HepG2 (cell line): ENCODE results near the gene ACOXL. TPM values are rescaled to one million over a fixed set of nuclear protein-coding genes. Genes with fewer than 3 reads are reported as not detected.

ENCODE experiments used
- AGO2 ChIP-seq: fragments of 200-400 bp; formaldehyde crosslinking; optimal IDR thresholded peaks from 2 replicates; pipeline ENCODE3; 2017; ENCODE audit warnings: mild to moderate bottlenecking, low read depth, low read length, moderate library complexity
- AHR ChIP-seq: IDR thresholded peaks from 2 replicates; pipeline ENCODE4 v1.6.1; 2018; ENCODE audit warnings: missing genetic modification reagents, missing compliant biosample characterization
- CREB3 ChIP-seq: sonication (generic); formaldehyde crosslinking; IDR thresholded peaks from 2 replicates; pipeline ENCODE4 v1.5.0; 2020; ENCODE audit warnings: missing genetic modification reagents
- IKZF1 ChIP-seq: fragments of 450-650 bp; IDR thresholded peaks from 2 replicates; pipeline ENCODE4 v1.7.1; 2016
- IRF1 ChIP-seq: sonication (generic); formaldehyde crosslinking; IDR thresholded peaks from 2 replicates; pipeline ENCODE4 v1.4.0; 2020; ENCODE audit warnings: low read depth, mild to moderate bottlenecking, missing genetic modification reagents
- KLF11 ChIP-seq: IDR thresholded peaks from 2 replicates; pipeline ENCODE4 v1.6.1; 2016; ENCODE audit warnings: missing compliant biosample characterization
- POLR2AphosphoS2 ChIP-seq: IDR thresholded peaks from 2 replicates; pipeline ENCODE4 v1.6.1; 2011; ENCODE audit warnings: low read depth, low read length, improper control_type of control experiment
- PREB ChIP-seq: sonication (generic); formaldehyde crosslinking; IDR thresholded peaks from 2 replicates; pipeline ENCODE4 v1.4.0; 2020; ENCODE audit warnings: missing genetic modification reagents
- REST ChIP-seq, 2 experiments: IDR thresholded peaks; 2 replicates each; pipeline ENCODE4 v1.6.1; 2011 to 2012; ENCODE audit warnings: low read length in 2 of 2, borderline replicate concordance in 1 of 2, low read depth in 1 of 2, mild to moderate bottlenecking in 1 of 2, moderate library complexity in 1 of 2
- SALL2 ChIP-seq: sonication (generic); formaldehyde crosslinking; IDR thresholded peaks from 2 replicates; pipeline ENCODE4 v1.8.1; 2023; ENCODE audit warnings: mild to moderate bottlenecking, missing genetic modification reagents, inconsistent platforms
- SUZ12 ChIP-seq: fragments of 150-350 bp; IDR thresholded peaks from 2 replicates; pipeline ENCODE4 v1.6.1; 2014; ENCODE audit warnings: low read depth, low read length
- TBL1XR1 ChIP-seq: fragments of 150-350 bp; IDR thresholded peaks from 2 replicates; pipeline ENCODE4 v1.6.1; 2014; ENCODE audit warnings: borderline replicate concordance, low read length; ENCODE audit not compliant: partially characterized antibody
- ZBTB7A ChIP-seq: sonication (generic); formaldehyde crosslinking; IDR thresholded peaks from 2 replicates; pipeline ENCODE4 v1.8.0; 2022; ENCODE audit warnings: mild to moderate bottlenecking, missing genetic modification reagents
- ZFX ChIP-seq: sonication (generic); formaldehyde crosslinking; IDR thresholded peaks from 2 replicates; pipeline ENCODE4 v1.4.0; 2020; ENCODE audit warnings: mild to moderate bottlenecking, low read depth, missing genetic modification reagents, moderate library complexity
- ZNF124 ChIP-seq: sonication (generic); formaldehyde crosslinking; IDR thresholded peaks from 2 replicates; pipeline ENCODE4 v1.4.0; 2020; ENCODE audit warnings: missing genetic modification reagents
- ZNF260 ChIP-seq: sonication (generic); formaldehyde crosslinking; IDR thresholded peaks from 2 replicates; pipeline ENCODE4 v1.4.0; 2020; ENCODE audit warnings: missing genetic modification reagents, low read depth, mild to moderate bottlenecking, borderline replicate concordance
- ZNF274 ChIP-seq: sonication (generic); formaldehyde crosslinking; IDR thresholded peaks from 2 replicates; pipeline ENCODE4 v1.5.1; 2020; ENCODE audit warnings: mild to moderate bottlenecking, missing genetic modification reagents
- ZNF577 ChIP-seq: sonication (generic); formaldehyde crosslinking; IDR thresholded peaks from 2 replicates; pipeline ENCODE4 v1.4.0; 2020; ENCODE audit warnings: mild to moderate bottlenecking, low read depth, missing genetic modification reagents, borderline replicate concordance
- ZNF615 ChIP-seq: sonication (generic); formaldehyde crosslinking; IDR thresholded peaks from 2 replicates; pipeline ENCODE4 v1.5.0; 2020; ENCODE audit warnings: mild to moderate bottlenecking, missing genetic modification reagents, borderline replicate concordance
- ZNF839 ChIP-seq: sonication (generic); formaldehyde crosslinking; IDR thresholded peaks from 2 replicates; pipeline ENCODE4 v1.4.0; 2020; ENCODE audit warnings: missing genetic modification reagents, mild to moderate bottlenecking, borderline replicate concordance
- ZSCAN22 ChIP-seq: sonication (generic); formaldehyde crosslinking; IDR thresholded peaks from 2 replicates; pipeline ENCODE4 v1.4.0; 2020; ENCODE audit warnings: mild to moderate bottlenecking, missing genetic modification reagents
- ZSCAN9 ChIP-seq: IDR thresholded peaks from 2 replicates; pipeline ENCODE4 v1.6.1; 2016; ENCODE audit warnings: borderline replicate concordance
- polyA plus RNA-seq, 8 experiments: library from polyadenylated mRNA; depleted of rRNA in 3 of 8; stranded (reverse) in 7 of 8; unstranded in 1 of 8; fragments of >200 nt; fragmentation: Illumina TruSeq in 4 of 8; extraction: Trizol in 4 of 8; gene quantifications; 2 replicates each; pipeline versions ENCODE4 v1.2.1 to v1.2.3, GENCODE V29; 2011 to 2016; ENCODE audit warnings: low read depth in 4 of 8, missing spikeins in 1 of 8, mixed read lengths in 1 of 8; ENCODE audit not compliant: insufficient read depth in 1 of 8
- total RNA-seq, 5 experiments: library from RNA; depleted of rRNA; stranded (reverse); fragments of >200 nt; fragmentation: Illumina TruSeq; extraction: Trizol; gene quantifications; 2 replicates each; pipeline ENCODE4 v1.2.3, GENCODE V29; 2016; ENCODE audit warnings: low read depth in 1 of 5

The ACOXL gene
- total and polyA plus RNA-seq, 2 of the 13 experiments (the other 11 are each of a cell fraction or from before 2014, with no cell fraction given): not detected

GRCh38 chr2:111120253-111121027, 388.1 kb downstream of the ACOXL start, which contains the start of gene BCL2L11 (continued):
- TF ChIP-seq ZNF577 (CRISPR knock-in tag) (no peak), ZSCAN9 (CRISPR knock-in tag) (peak; percentile 91), AGO2 (peak; percentile 83), CREB3 (peak; percentile 95), ZBTB7A (CRISPR knock-in tag) (peak; percentile 95), ZNF615 (CRISPR knock-in tag) (peak; percentile 93; the same call in 1 of the 2 replicates), ZNF274 (CRISPR knock-in tag) (peak; percentile 97), ZNF839 (CRISPR knock-in tag) (peak; percentile 71; the same call in 1 of the 2 replicates), POLR2AphosphoS2 (no peak), ZNF260 (CRISPR knock-in tag) (no peak), ZNF124 (CRISPR knock-in tag) (peak; percentile 97), AHR (CRISPR knock-in tag) (peak; percentile 88; the same call in 1 of the 2 replicates), IRF1 (peak; percentile 91), REST (IDR thresholded peaks at IDR 0.05; ENCODE audit: borderline replicate concordance in 1 of 2, low read depth in 1 of 2, low read length in 2 of 2) (peak in 1 of 2 experiments; percentile 67; a peak in 1 of 4 replicates), ZSCAN22 (peak; percentile 82), ZFX (CRISPR knock-in tag) (peak; percentile 82), SALL2 (CRISPR knock-in tag) (peak; percentile 99), SUZ12 (no peak), IKZF1 (no peak), PREB (peak; percentile 0; the same call in 1 of the 2 replicates), TBL1XR1 (peak; percentile 65), KLF11 (CRISPR knock-in tag) (no peak)
